Activated naive CD8-positive, alpha-beta T cell treated with anti-CD3 and anti-CD28 coated beads, Interleukin-2, amount 10 ng/mL, durations not matched to agents 7 days and 5 days (primary cell): ENCODE results near the gene MRGPRF. TPM values are rescaled to one million over a fixed set of nuclear protein-coding genes. Genes with fewer than 3 reads are reported as not detected.

Experiments used
- ATAC-seq: fragments of 150-1000 bp; cut with Tn5 transposase; one replicate; pipeline ENCODE4 v1.10.0; 2021; ENCODE audit warnings: low read depth, moderate library complexity
- POLR2A ChIA-PET: fragments of 350-600 bp; sonication (Branson Sonifier 250); formaldehyde crosslinking; loops from one replicate; lab custom pipeline; 2021; ENCODE audit warnings: antibody characterized with exemption; lab: Charles Lee
- DNase-seq: peaks from one replicate; pipeline ENCODE4 v3.0.0; 2021
- H3K27ac Mint-ChIP-seq: one replicate; pipeline ENCODE4 v1.8.0; 2022; ENCODE audit warnings: mild to moderate bottlenecking, mixed read lengths
- H3K27me3 Mint-ChIP-seq: one replicate; pipeline ENCODE4 v1.8.0; 2022; ENCODE audit warnings: mild to moderate bottlenecking, moderate library complexity, mixed read lengths
- H3K36me3 Mint-ChIP-seq: one replicate; pipeline ENCODE4 v1.8.0; 2021; ENCODE audit warnings: mild to moderate bottlenecking, mixed read lengths
- H3K4me1 Mint-ChIP-seq: one replicate; pipeline ENCODE4 v1.8.0; 2021; ENCODE audit warnings: mixed read lengths
- H3K4me3 Mint-ChIP-seq: one replicate; pipeline ENCODE4 v1.8.0; 2022; ENCODE audit warnings: mild to moderate bottlenecking, moderate library complexity, mixed read lengths
- H3K9me3 Mint-ChIP-seq: one replicate; pipeline ENCODE4 v1.8.0; 2021; ENCODE audit warnings: mixed read lengths
- total RNA-seq, 2 experiments: library from RNA; stranded (reverse); gene quantifications; one replicate each; pipeline ENCODE4 v1.2.3, GENCODE V29; 2021

Gene MRGPRF
- total RNA-seq = not detected

GRCh38 chr11:69013009-69013951 is at the start of gene MRGPRF:
TSS of gene MRGPRF (minus strand) at chr11:69013246. CDS start at chr11:69009901, 3,345 bp downstream.
- no peak for DNase-seq
- Mint-ChIP-seq H3K4me1 (no peaks in the 10 kb centered on the region), H3K27ac (no peak within 1 kb of the TSS), H3K4me3 (no peak within 1 kb of the TSS), H3K9me3 (no peaks in the 10 kb centered on the region), H3K36me3 (no peaks in the 10 kb centered on the region), H3K27me3 (peaks cover 22% of the 10 kb centered on the region)
- no peak for ATAC-seq
- POLR2A ChIA-PET = no interaction called here

- POLR2A ChIA-PET = no interaction called here
- H3K27ac Mint-ChIP-seq = no peak overlapping the region
- no peak for DNase-seq
Observed at GRCh38 chr11:69062169-69062855, 49.3 kb upstream of the MRGPRF start.

DNA sequence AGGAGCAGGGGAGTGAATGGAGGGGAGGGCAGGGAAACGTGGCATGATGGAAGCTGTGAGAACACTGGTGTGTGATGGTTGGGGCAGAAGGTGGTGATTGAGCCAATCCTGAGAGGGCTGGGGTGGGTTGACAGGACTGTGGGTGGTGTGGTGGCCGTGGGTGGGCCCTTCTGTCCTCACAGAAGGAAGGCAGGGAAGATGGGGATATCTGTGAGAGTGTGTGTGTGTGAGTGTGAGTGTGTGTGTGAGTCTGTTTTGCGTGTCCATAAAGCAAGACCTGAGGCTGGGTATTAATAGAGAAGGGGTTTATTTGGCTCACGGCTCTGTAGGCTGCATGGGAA is 48.6 kb upstream of the MRGPRF start:
- Mint-ChIP-seq H3K9me3 (no peaks in the 10 kb centered on the region), H3K4me1 (peaks cover 4% of the 10 kb centered on the region), H3K27me3 (no peaks in the 10 kb centered on the region), H3K36me3 (no peaks in the 10 kb centered on the region), H3K4me3 (no peak overlapping the region), H3K27ac (no peak overlapping the region)
- ATAC-seq (no peak), DNase-seq (no peak)
- POLR2A ChIA-PET = no interaction called here

More at GRCh38 chr11:69062169-69062855, 49.3 kb upstream of the MRGPRF start:
- H3K4me1 Mint-ChIP-seq = peaks cover 4% of the 10 kb centered on the region
- H3K27me3 Mint-ChIP-seq = no peaks in the 10 kb centered on the region
- H3K36me3 Mint-ChIP-seq = no peaks in the 10 kb centered on the region
- H3K4me3 Mint-ChIP-seq = no peak overlapping the region
- no peak for ATAC-seq
- H3K9me3 Mint-ChIP-seq = no peaks in the 10 kb centered on the region

DNA sequence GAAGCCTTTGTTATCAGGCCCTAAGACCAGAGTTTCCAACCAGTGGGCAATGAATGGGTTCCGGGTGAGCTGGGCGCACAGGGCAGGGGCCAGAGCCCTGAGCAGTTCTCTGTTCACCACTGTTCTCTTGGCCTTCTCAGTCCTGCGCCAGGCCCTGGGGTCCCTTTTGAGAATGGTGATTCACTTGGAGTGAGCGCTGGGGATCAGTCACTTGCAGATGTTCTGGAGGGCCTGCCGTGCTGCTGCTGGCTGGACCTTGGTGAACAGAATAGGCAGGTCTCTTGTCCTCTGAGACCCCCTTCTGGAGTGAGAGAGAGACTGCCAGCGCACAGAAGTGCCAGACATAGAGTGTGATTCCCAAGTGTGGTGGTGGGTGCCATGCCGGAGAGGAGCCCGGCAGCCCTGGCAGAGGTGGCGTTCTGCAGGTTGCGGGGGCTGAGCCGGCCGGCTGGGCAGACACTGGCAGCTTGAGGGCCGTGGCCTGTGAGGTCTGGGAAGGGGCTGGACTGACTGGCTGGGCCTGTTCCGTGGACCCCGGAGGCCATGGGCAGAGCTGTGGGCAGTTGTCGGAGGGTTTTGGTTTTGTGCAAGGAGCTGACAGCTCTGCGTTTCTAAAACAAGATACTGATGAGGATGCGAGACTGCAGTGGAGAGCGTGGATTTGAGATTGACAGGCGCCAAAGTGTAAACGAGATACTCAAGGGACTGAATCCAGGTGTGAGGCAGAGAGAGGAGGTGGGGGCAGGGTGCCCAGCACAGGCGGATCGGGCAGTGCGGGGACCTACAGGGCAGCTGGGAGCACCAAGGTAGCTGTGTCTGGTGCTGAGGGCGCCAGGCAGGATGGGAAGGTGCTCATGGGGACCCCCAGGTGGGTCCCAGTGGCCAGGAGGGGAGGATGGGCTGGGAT is 48.0 kb upstream of the MRGPRF start:
- no peaks in the 10 kb centered on the region for H3K27me3 Mint-ChIP-seq

DNA sequence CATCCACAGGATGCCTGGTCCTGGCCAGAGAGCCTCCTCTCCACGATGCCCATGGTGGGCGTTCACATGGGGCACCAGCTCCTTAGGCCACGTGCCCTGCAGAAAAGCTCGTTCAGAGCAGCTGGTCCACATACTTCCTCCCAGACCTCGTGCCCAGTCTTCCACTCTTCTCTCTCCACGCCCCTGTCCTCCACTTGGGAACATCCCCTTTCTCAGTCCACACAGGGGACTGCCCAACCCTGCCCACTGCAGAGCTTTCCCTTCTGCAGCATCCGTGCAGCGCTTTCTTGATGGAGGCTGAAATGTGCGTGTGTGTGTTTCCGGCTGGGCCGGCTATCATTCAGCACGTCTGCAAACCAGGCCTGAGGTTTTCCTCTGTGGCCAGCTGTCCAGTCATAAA is 46.9 kb upstream of the MRGPRF start:
- H3K27ac Mint-ChIP-seq = no peak overlapping the region

More for the DNA sequence above, 48.0 kb upstream of the MRGPRF start:
- no peaks in the 10 kb centered on the region for H3K36me3 Mint-ChIP-seq
- peaks cover 6% of the 10 kb centered on the region for H3K4me1 Mint-ChIP-seq
- H3K4me3 Mint-ChIP-seq = no peak overlapping the region
- ATAC-seq = no peak
- no peak for DNase-seq
- no peak overlapping the region for H3K27ac Mint-ChIP-seq
- POLR2A ChIA-PET = no interaction called here
- H3K9me3 Mint-ChIP-seq = no peaks in the 10 kb centered on the region

GRCh38 chr11:69059429-69059828 is 46.4 kb upstream of the MRGPRF start:
- H3K4me3 Mint-ChIP-seq = no peak overlapping the region
- DNase-seq (no peak), ATAC-seq (no peak)
- no peaks in the 10 kb centered on the region for H3K36me3 Mint-ChIP-seq
- peaks cover 6% of the 10 kb centered on the region for H3K4me1 Mint-ChIP-seq
- POLR2A ChIA-PET = no interaction called here
- no peaks in the 10 kb centered on the region for H3K27me3 Mint-ChIP-seq
- no peaks in the 10 kb centered on the region for H3K9me3 Mint-ChIP-seq
- H3K27ac Mint-ChIP-seq = no peak overlapping the region

More for the DNA sequence above, 46.9 kb upstream of the MRGPRF start:
- DNase-seq (no peak), ATAC-seq (no peak)
- Mint-ChIP-seq H3K4me1 (peaks cover 6% of the 10 kb centered on the region), H3K4me3 (no peak overlapping the region), H3K36me3 (no peaks in the 10 kb centered on the region), H3K27me3 (no peaks in the 10 kb centered on the region), H3K9me3 (no peaks in the 10 kb centered on the region)
- POLR2A ChIA-PET = no interaction called here

DNA sequence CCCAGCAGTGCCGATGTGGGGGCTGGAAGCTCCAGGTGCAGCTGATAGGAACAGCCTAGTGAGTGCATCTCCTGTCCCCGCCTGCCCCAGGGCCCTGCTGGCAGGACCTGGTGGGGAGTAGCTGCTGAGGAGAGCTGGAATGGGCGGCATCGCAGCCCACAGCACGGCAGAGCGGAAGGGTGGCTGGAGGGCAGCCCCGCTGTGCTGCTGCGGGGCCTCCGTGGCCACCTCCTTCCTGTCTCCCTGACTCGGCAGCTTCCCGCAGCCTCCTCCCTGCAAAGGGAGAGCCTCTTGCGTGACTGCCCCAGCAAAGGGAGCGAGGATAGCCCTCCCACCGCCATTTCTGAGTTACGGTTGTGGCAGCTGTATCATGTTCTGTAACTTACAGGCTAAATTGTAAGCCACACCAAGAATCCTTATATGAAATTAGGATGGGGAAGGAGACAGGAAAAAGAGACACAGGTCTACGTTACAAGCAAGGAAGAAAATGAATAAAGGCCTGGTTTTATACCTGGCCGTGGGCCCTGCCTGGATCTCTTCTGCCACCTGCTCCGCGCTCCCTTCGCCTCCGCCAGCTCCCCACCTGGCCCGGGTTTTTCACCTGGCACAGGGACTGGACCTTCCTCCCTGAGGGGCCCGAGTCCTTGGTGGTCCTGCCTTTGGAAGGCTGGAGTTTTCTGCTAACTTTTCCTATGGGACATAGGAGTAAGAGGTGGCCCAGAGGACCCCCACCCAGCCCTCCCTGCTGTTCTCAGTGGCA is 45.6 kb upstream of the MRGPRF start:
- Mint-ChIP-seq H3K9me3 (no peaks in the 10 kb centered on the region), H3K4me1 (peaks cover 6% of the 10 kb centered on the region), H3K36me3 (no peaks in the 10 kb centered on the region), H3K27ac (no peak overlapping the region), H3K27me3 (no peaks in the 10 kb centered on the region), H3K4me3 (no peak overlapping the region)
- POLR2A ChIA-PET = no interaction called here
- ATAC-seq (no peak), DNase-seq (no peak)

- H3K9me3 Mint-ChIP-seq = no peaks in the 10 kb centered on the region
Observed at GRCh38 chr11:69057801-69058200, 44.8 kb upstream of the MRGPRF start.

GRCh38 chr11:69057236-69057635 is 44.2 kb upstream of the MRGPRF start:
- H3K36me3 Mint-ChIP-seq = no peaks in the 10 kb centered on the region
- ATAC-seq (no peak), DNase-seq (no peak)
- H3K9me3 Mint-ChIP-seq = no peaks in the 10 kb centered on the region
- H3K4me3 Mint-ChIP-seq = no peak overlapping the region
- no peaks in the 10 kb centered on the region for H3K27me3 Mint-ChIP-seq
- H3K4me1 Mint-ChIP-seq = peaks cover 6% of the 10 kb centered on the region
- POLR2A ChIA-PET = no interaction called here
- H3K27ac Mint-ChIP-seq = no peak overlapping the region

More at GRCh38 chr11:69057801-69058200, 44.8 kb upstream of the MRGPRF start:
- POLR2A ChIA-PET = no interaction called here
- Mint-ChIP-seq H3K4me3 (no peak overlapping the region), H3K27ac (no peak overlapping the region), H3K36me3 (no peaks in the 10 kb centered on the region), H3K4me1 (peaks cover 6% of the 10 kb centered on the region), H3K27me3 (no peaks in the 10 kb centered on the region)
- ATAC-seq (no peak), DNase-seq (no peak)

GRCh38 chr11:69055598-69056516 is 42.8 kb upstream of the MRGPRF start:
- Mint-ChIP-seq H3K27ac (no peak overlapping the region), H3K36me3 (no peaks in the 10 kb centered on the region), H3K27me3 (no peaks in the 10 kb centered on the region), H3K4me3 (no peak overlapping the region), H3K9me3 (no peaks in the 10 kb centered on the region), H3K4me1 (peaks cover 13% of the 10 kb centered on the region)
- DNase-seq (no peak), ATAC-seq (no peak)
- POLR2A ChIA-PET = no interaction called here

DNA sequence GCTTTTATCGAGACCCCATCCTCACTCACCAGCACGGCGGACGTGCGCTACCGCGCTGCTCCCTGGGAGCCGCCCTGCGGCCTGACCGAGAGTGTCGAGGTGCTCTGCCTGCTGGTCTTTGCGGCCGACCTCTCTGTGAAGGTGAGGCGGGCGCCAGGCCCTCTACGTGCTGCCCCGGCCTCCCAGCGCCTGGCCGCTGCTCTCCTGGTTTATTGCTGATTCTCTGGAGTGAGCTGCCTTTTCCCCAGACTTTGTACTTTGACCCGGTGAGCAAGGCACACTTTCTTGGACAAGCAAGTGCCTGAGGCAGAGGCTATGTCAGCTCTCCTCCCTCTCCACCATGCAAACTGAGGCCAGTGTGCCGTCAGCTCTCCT is 42.2 kb upstream of the MRGPRF start:
- ATAC-seq = no peak
- peaks cover 13% of the 10 kb centered on the region for H3K4me1 Mint-ChIP-seq
- H3K27me3 Mint-ChIP-seq = no peaks in the 10 kb centered on the region
- no peak overlapping the region for H3K4me3 Mint-ChIP-seq
- H3K36me3 Mint-ChIP-seq = no peaks in the 10 kb centered on the region
- POLR2A ChIA-PET = no interaction called here
- DNase-seq = no peak
- no peak overlapping the region for H3K27ac Mint-ChIP-seq
- H3K9me3 Mint-ChIP-seq = no peaks in the 10 kb centered on the region
